Measurements from ENCODE around the gene FGF12.
"Not testable (repeated sequence)": the region's sequence is repeated elsewhere in the genome, so short reads cannot be mapped to it uniquely, and the experiment has no call there.

FGF12 gene

DNA sequence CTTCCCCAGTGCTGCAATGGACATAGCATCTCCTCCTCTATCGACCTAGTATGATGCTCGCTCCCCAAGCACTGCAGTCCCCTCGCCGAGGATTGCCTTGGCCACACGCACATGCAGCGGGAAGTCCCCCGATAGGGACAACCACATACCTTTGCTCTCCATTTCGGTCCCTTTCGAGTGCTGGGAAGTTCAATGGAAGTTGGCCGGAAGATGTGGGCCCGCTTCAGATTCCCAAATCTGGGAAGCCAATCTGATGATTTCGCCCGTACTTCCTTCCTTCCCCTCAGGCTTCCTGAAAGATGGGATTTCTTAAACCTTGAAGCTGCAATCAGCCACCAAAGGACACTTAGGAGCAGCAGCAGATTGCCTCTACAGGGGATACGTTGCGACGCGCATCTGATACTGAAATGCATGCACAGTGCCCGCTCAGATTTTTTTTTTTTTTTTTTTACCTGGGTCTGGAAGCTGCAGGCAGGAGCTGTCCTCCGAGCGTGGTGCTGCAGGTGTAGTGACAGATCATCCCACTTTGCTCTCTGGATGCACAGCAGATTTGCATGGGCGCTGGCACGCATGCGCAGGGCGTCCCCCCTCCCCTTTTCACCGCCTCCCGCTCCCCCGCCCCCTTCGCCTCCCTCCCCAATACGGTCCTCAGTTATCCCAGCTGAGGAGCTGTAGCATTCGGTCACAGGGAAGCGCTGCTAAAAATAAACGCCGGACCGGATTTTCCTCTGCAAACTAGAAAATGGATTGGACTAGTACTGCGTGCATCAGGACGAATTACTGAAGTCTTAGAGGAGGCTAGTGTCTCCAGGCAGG is at the start of gene FGF12:
FGF12 (minus strand) TSS at position 510 of the 816 bp plus-strand sequence.
- DNase-seq (ENCODE audit: low read depth), result no peak

DNA sequence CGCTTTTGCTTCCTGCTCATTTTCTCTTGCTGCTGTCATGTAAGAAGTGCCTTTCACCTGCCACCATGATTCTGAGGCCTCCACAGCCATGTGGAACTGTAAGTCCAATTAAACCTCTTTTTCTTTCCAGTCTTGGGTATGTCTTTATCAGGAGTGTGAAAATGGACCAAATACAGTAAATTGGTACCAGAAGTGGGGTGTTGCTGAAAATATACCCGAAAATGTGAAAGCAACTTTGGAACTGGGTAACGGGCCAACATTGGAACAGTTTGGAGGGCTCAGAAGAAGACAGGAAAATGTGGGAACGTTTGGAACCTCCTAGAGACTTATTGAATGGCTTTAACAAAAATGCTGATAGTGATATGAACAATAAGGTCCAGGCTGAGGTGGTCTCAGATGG is 47.0 kb upstream of the FGF12 start:
- not testable (repeated sequence) for DNase-seq (ENCODE audit: low read depth)

DNA sequence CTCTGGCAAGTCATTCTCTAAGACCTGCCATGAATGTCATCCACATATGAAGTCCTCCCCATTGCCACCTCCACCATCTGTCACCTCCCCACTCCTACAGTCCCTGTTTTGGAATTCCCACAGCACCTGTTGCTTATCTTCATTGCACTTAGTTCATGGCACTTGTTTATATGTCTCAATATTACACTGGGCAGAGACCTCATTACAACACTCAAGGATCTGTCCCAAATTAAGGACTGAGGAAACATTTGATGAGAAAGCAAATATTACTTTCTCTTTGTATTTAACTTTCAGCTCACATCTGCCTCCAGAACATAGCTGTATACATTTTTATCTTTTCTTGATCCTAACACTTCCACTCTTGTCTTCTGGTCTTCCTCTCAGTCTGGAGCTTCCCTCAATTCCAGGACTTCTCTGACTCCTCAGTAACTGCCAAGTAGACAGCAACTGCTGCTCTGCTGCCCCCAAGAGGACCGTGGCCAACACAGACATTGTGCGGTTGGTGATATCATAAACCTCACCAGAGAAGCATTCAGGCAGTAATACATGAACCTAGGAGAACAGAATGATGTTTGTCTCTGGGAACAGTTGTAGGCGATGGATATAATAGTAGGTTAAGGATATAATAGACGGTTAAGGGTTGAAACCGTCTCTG is 45.0 kb upstream of the FGF12 start:
- DNase-seq (ENCODE audit: low read depth), result no peak

DNA sequence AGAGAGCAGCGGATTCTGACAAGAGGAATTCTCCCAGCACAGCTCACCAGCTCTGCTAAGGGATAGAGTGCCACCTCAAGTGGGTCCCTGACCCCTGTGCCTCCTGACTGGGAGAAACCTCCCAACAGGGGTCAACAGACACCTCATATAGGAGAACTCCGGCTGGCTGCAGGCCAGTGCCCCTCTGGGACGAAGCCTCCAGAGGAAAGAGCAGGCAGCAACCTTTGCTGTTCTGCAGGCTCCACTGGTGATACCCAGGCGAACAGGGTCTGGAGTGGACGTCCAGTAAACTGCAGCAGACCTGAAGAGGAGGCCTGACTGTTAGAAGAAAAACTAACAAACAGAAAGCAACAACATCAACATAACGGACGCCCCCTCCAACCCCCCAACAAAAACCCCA is 31.3 kb upstream of the FGF12 start:
- no peak for DNase-seq (ENCODE audit: low read depth)

DNA sequence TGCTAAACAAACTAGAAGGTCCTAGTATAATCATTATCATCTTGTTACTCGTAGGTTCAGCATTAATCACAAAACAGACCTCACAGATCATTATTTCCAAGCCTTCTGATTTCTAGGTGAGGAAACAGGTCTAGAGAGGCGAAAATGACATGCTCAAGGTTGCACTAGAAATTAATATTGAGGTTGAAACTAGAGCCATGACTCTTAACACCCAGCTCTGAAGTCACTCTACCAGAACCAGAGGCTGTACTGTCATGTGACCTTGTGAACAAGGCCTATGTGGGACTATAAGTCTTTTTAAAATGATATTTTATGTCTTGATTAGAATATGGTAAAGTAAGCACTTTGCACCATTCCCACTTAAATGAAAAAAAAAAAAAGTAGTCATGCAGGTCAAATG is 23.8 kb upstream of the FGF12 start:
- DNase-seq (ENCODE audit: low read depth), result no peak

DNA sequence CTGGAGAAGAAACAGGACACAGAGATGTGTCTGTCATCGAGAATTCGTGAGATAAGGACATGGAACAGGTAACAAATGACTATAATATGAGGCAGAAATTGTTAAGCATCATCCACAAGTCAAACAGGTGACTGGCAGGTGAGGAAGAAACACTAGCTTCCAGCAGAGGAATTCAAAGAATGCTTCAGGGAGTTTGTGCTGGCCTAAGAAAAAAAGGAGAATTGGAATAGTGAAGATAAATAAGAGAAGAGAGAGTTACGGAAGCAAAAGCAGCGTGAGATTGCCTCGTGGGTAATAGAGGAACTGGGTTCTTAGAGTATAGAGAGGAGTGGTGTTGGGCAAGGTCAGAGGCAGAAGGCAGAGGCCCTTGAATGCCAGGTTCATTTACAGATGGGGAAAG is 22.9 kb upstream of the FGF12 start:
- no peak for DNase-seq (ENCODE audit: low read depth)

DNA sequence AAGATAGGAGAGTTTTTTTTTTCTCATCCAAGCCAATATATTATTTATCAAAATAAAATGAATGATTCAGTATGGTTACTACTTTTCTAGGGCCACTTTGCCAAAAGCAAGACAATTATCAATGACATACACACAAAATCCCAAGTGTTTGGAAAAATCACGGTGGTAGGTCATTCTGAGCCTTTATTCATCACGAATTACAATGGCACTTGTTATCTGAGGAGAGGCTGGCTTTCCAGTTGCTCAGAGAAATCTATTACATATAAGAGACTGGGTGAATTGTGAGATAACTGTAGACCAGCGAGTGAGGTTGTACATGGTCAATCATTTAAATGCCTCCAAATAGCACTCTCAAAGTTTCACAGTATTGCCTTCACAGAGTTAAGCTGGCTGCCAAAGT is 20.4 kb upstream of the FGF12 start:
- no peak for DNase-seq (ENCODE audit: low read depth)

DNA sequence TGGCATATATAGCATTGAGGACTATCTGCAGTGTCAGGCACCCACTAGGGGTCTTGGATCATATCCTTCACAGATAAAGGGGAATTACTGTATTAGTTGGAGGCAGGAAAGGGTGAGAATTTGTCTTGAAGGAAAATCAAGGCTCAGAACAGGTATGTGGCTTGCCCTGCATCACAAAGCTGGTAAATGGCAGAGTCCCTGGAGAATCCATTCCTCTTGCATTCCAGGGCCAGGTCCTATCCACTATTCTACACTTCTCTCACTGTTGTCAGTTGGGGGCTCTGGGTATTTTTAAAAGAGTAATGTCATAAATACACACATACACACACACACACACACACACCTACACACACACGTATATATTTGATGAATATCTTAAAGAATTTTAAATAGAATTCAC is 19.8 kb upstream of the FGF12 start:
- no peak for DNase-seq (ENCODE audit: low read depth)

DNA sequence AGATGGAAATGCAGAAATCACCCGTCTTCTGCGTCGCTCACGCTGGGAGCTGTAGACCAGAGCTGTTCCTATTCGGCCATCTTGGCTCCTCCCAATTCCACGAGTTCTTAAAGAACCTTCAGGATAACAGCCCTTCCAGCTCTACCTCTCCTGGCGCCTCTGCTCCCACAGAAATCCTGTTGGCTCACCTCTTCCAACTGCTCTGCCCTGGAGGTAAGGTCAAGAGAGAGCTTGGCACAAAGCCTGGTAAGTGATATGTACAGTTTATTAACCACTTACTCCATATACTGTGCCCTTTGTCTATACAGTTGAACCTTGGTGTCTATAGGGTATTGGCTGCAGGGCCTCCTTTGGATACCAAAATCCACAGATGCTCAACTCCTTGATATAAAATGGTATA is 17.8 kb upstream of the FGF12 start:
- DNase-seq (ENCODE audit: low read depth), result no peak

DNA sequence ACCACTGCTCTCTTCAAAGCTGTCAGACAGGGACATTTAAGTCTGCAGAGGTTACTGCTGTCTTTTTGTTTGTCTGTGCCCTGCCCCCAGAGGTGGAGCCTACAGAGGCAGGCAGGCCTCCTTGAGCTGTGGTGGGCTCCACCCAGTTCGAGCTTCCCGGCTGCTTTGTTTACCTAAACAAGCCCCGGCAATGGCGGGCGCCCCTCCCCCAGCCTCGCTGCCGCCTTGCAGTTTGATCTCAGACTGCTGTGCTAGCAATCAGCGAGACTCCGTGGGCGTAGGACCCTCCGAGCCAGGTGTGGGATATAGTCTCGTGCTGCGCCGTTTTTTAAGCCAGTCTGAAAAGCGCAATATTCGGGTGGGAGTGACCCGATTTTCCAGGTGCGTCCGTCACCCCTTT is 17.3 kb upstream of the FGF12 start:
- DNase-seq (ENCODE audit: low read depth), result not testable (repeated sequence)

DNA sequence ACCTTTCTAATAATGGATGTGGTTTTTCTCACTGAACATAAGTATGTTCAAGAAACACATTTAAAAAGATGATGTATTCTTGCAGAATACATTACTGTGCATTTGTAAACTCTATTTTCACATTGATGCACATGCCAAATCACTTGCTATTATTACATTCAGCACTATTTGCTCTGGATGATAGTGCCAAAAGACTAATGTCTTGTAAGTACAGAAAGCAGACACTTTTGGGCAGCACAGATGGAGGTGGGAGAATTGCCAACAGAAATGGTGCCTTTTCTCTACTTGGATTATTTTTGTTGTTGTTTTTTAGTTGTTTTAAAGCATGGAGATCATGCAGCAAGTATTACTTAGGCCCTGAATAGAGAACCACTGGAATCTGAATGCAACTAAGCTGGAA is 10.2 kb upstream of the FGF12 start:
- no peak for DNase-seq (ENCODE audit: low read depth)

DNA sequence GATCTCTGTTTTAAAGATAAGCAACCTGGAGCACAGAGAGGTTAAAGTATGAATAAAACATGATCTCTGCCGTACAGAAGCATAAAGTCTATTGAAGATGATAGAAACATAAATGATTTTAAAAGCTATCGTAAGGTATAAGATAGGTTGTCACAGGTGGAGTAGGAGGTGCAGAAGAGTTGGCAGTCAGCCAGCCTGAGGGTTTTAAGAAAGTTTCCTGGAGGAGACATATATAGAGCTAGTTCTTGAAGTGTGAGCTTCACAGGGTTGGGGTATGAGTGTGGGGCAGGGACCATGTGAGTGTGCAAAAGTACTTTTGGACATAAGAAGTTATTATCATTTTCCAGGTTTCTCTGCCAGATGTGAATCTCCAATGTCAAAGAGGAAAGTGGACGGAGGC is 3.9 kb upstream of the FGF12 start:
- DNase-seq (ENCODE audit: low read depth), result no peak

DNA sequence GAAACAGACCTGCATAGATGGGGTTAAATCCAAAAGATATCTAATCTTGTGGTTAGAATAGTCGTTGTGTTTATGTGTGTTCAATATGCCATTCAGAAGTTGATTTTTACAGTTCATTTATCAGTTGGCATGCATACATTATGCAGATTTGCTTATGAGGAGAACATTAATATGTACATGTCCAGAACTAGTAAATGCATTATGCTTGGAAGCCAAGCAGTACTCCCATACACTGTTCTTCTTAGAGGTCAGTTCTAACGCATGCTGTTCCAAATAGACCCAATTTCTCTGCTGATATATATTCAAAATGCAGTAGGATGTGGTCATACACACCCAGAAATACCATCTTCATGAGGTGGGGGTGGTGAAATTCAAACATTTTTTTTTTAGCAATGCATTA is 956 bp downstream of the FGF12 start:
- DNase-seq (ENCODE audit: low read depth), result no peak

DNA sequence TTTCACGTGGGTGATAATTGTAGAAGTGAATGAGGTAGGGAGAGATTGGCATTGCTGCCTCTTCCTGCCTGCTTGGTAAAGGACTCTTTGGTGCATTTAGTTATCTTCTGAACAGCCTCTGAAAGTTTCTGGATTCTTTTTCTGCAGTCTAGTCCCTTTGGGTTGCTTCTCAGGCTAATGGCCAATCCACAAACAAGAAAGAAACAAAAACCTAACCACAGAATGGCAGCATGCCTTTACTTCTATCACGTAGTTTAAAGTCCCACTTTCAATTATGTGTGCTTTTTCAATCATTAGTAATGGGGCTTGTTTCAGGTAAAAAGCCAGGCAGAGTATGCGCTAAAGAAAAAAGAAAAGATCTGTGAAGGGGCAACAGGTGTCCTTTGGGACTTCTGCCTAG is 7.4 kb downstream of the FGF12 start:
- no peak for DNase-seq (ENCODE audit: low read depth)

DNA sequence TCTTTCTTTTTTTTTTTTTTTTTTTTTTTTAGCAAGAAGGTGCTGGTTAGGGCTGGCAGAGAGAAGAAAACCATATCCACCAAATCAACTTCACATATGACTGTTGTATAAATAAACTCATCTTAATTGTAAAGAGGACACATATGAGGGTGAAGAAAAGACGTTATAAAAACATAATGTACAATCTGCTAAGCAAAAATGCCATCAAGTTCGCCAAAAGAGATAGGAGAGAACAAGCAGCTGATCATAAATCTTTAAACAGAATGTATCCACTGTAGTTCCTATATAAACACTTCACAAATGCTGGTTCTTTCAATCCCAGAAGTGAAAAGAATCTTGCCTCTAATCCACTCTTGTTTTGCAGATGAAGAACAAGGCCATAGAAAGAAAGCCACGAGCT is 9.2 kb downstream of the FGF12 start:
- DNase-seq (ENCODE audit: low read depth), result no peak

DNA sequence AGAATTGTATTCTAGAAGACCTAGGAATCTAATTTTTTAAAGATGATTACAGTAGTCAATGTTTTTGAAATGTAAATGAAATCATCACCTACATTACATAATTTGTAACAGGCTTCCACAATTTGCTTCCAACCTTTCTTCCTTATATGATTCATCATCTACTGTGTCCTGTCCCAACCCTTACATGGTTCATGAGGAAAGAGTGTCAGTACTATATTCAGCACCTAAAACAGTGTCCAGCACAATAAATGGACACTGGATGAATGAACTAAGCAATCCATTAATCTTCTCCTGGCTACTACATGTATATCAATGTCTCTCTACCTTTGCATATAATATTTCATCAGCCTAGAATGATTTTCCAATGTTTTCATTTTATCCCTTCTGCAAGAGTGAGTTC is 12.2 kb downstream of the FGF12 start:
- no peak for DNase-seq (ENCODE audit: low read depth)

DNA sequence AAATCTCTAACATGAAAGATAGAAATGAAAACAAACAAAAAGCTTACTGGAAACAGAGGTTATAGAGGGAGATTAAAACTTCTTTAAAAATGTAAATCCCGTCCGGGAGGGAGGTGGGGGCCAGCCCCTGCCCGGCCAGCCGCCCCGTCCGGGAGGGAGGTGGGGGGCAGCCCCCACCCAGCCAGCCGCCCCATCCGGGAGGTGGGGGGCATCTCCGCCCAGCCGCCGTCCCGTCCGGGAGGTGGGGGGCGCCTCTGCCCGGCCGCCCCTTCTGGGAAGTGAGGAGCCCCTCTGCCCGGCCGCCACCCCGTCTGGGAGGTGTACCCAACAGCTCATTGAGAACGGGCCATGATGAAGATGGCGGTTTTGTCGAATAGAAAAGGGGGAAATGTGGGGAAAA is 16.2 kb downstream of the FGF12 start:
- not testable (repeated sequence) for DNase-seq (ENCODE audit: low read depth)

DNA sequence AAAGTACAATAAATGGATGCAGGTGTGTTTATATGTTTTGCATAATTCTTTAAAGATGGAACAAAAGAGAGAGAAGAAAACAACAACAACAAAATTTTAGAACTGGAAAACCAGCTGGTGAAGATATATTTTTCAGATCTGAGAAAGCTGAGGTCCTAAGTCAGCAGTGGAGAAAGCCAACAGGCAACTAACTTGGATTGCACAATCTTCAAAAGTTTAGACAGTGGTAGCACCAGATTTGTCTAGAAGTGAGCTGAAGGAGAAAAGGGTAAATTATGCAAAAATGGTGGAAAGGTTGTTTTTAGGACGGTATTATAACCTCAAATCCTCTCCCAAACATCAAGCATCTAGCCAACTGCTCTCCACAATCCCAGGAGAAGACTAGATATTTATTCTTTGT is 17.0 kb downstream of the FGF12 start:
- no peak for DNase-seq (ENCODE audit: low read depth)

DNA sequence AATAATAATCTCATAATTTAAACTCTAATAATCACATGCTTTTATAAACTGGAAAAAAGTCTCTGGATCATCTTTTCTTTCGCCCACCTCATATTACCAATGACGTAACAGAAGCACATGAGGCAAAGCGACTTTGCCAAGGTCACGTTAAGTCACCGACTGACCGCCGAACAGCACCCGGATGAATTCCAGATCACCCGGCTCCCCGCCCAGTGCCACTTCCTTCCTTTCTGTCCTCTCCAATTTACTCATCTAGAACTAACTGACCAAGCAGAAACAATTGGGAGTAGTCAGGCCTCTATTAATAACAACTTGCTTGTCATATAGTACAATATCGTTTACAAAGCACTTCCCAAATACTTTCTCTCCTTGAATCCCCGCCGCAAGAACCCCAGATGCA is 21.1 kb downstream of the FGF12 start:
- no peak for DNase-seq (ENCODE audit: low read depth)

DNA sequence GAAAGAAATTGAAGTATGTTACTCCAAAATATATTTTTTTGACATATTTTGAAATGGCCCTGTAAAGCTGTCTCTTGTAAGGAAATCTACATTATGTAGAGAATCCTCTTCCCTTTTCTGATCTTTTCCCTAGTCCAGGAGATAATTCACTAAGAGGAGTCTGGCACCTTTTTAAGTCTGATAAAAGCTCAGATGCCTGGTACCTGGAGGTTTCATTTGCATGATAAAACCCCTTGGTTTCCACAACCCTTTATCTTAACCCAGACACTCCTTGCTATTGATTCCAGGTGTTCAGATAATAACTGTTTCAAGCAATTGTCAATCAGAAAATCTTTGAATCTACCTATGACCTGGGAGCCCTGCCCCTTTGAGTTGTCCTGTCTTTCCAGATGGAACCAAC is 26.5 kb downstream of the FGF12 start:
- no peak for DNase-seq (ENCODE audit: low read depth)

DNA sequence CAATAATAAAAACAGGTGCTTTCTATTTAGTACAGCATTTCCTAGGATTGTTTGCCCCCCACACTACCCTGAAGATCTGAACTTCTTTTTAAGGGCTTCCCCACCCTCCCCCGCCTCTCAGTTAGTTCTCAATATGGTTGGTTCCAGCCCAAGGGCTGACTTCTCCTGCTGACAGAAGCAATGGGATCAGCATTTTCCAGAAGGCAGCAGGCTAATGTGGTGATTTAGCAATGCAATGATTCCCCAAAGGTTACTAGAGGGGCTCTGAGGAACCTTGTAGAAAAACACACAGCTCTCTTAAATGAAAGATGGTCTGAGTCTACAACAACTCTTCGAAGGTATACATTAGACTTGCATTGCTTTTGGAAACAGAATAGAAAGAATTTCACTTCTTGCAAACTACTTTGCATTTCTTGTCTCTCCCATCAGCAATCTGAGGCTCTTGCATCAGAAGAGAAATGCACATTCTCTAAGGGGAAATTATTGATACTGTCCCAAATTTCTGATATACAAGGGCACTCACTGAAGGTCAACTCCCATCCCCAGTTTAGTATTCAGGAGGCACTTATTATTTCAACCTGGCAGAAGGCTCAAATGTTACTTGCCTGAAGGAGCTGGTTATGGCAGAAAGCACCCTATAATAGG is 30.3 kb downstream of the FGF12 start:
- no peak for DNase-seq (ENCODE audit: low read depth)

DNA sequence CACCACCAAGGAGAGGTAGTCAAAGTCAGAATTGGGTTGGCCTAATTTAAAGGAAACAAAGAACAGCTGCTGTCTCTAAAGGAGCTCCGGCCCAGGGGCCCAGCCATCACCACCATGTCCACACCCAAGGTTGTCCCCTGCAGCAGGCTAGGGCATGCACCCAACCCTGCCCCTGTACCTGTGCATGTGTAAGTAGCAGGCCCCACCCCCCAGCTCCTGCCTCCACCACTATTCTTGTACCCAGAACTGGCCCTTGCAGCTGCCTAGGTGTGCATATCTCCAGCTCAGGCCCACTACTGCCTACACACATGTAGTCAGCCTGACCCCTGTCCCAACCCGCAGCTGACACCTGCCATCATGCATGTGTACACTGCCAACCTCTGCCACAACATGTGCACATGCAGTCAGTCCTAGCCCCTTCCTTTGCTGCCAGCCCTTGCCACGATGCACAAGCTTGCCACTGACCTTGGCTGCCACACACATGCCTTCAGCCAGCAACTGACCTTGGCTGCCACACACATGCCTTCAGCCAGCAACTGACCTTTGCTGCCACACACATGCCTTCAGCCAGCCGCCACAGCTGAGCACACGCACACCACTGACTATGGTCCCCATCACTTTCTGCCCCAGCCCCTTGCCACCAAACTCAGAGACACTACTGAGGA is 39.7 kb downstream of the FGF12 start:
- no peak for DNase-seq (ENCODE audit: low read depth)

DNA sequence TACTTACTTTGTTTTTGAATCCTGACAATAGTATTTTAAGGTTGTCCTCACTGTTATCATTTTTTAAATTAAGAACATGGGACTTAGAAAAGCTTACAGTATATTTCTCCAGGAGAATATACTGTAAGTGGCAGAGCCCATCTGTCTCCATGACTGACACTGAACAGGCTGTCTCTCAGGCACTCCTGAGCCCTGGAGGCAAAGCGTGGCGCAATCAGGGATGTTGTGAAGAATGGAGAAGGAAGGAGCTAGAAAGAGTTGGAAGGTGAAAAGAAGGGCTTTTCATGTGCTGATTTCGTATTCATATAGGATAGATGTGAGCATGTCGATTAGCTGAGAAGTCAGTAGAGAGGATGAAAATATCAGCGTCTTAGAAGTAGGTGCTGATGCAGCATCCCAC is 41.5 kb downstream of the FGF12 start:
- no peak for DNase-seq (ENCODE audit: low read depth)
